DLD1 (cell line): Measurements from ENCODE around the gene AKT3.

ENCODE experiments used
- in situ Hi-C: cut with HindIII; loops from 2 replicates; pipeline ENCODE4 v1.10.0; 2017; ENCODE audit warnings: low sequenced_read_pairs

The AKT3 gene

GRCh38 chr1:243525085-243525487 is 325.0 kb downstream of the AKT3 start:
- in situ Hi-C loops, result no loop called here

- in situ Hi-C loops, result no loop called here
Observed at GRCh38 chr1:243523766-243524165, 326.3 kb downstream of the AKT3 start.

GRCh38 chr1:243520831-243521230 is 329.2 kb downstream of the AKT3 start:
- in situ Hi-C loops, result no loop called here

- in situ Hi-C loops, result no loop called here
Observed at GRCh38 chr1:243514927-243515326, 335.1 kb downstream of the AKT3 start.

- in situ Hi-C loops, result no loop called here
Observed at GRCh38 chr1:243513726-243514491, 336.1 kb downstream of the AKT3 start.

GRCh38 chr1:243510928-243511327 is 339.1 kb downstream of the AKT3 start:
- in situ Hi-C loops, result no loop called here

- in situ Hi-C loops, result no loop called here
Observed at GRCh38 chr1:243508943-243509342, 341.1 kb downstream of the AKT3 start.

GRCh38 chr1:243508303-243508713 is 341.7 kb downstream of the AKT3 start:
- in situ Hi-C loops, result no loop called here

- in situ Hi-C loops, result no loop called here
Observed at GRCh38 chr1:243507672-243508302, 342.3 kb downstream of the AKT3 start.

GRCh38 chr1:243507001-243507671 is 342.9 kb downstream of the AKT3 start:
- in situ Hi-C loops, result no loop called here

- in situ Hi-C loops, result no loop called here
Observed at GRCh38 chr1:243505986-243506689, 343.9 kb downstream of the AKT3 start.

GRCh38 chr1:243503155-243503554 is 346.9 kb downstream of the AKT3 start:
- in situ Hi-C loops, result no loop called here

- in situ Hi-C loops, result no loop called here
Observed at GRCh38 chr1:243501002-243501401, 349.0 kb downstream of the AKT3 start.

- in situ Hi-C loops, result no loop called here
Observed at GRCh38 chr1:243500512-243500911, 349.5 kb downstream of the AKT3 start.

- in situ Hi-C loops, result no loop called here
Observed at GRCh38 chr1:243499711-243500110, 350.3 kb downstream of the AKT3 start.

- in situ Hi-C loops, result no loop called here
Observed at GRCh38 chr1:243499248-243499647, 350.8 kb downstream of the AKT3 start.

- in situ Hi-C loops, result no loop called here
Observed at GRCh38 chr1:243497939-243498681, 351.9 kb downstream of the AKT3 start.

- in situ Hi-C loops, result no loop called here
Observed at GRCh38 chr1:243496806-243497205, 353.2 kb downstream of the AKT3 start.

GRCh38 chr1:243496187-243496646 is 353.8 kb downstream of the AKT3 start:
- in situ Hi-C loops, result no loop called here

GRCh38 chr1:243495442-243496186 is 354.4 kb downstream of the AKT3 start:
- in situ Hi-C loops, result no loop called here
